Smooth muscle cell of bladder (primary cell): ENCODE results near the gene PSPN. TPM values are rescaled to one million over a fixed set of nuclear protein-coding genes. Genes with fewer than 3 reads are reported as not detected.

Source experiments
- total RNA-seq: library from RNA; depleted of rRNA; stranded (reverse); fragments of >200 nt; gene quantifications from 2 replicates; pipeline ENCODE4 v1.2.3, GENCODE V29; 2014

The PSPN gene, protein sequence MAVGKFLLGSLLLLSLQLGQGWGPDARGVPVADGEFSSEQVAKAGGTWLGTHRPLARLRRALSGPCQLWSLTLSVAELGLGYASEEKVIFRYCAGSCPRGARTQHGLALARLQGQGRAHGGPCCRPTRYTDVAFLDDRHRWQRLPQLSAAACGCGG
- 0.43 and 0.92 TPM in 2 replicates for total RNA-seq

DNA sequence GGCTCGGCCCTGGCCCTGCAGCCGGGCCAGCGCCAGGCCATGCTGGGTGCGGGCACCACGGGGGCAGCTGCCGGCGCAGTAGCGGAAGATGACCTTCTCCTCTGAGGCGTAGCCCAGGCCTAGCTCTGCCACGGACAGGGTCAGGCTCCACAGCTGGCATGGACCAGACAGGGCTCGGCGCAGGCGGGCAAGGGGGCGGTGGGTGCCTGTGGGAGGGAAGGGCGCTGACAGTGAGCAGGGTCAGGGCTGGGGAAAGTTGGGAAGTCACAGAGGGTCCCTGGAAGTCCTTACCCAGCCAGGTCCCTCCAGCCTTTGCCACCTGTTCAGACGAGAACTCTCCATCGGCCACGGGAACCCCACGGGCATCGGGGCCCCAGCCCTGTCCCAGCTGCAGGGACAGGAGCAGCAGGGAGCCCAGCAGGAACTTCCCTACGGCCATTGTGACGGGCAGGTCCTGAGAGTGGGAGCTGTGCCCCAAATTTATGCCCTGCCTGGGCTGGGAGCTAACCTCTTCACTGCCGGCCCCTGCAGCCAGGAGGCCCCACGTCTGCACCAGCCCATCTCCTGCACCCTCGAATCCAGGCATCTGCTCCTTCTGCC lies at the start of gene PSPN:
PSPN (minus strand) TSS at position 523 of the 600 bp plus-strand sequence; CDS start at position 439, 84 bp downstream.

DNA sequence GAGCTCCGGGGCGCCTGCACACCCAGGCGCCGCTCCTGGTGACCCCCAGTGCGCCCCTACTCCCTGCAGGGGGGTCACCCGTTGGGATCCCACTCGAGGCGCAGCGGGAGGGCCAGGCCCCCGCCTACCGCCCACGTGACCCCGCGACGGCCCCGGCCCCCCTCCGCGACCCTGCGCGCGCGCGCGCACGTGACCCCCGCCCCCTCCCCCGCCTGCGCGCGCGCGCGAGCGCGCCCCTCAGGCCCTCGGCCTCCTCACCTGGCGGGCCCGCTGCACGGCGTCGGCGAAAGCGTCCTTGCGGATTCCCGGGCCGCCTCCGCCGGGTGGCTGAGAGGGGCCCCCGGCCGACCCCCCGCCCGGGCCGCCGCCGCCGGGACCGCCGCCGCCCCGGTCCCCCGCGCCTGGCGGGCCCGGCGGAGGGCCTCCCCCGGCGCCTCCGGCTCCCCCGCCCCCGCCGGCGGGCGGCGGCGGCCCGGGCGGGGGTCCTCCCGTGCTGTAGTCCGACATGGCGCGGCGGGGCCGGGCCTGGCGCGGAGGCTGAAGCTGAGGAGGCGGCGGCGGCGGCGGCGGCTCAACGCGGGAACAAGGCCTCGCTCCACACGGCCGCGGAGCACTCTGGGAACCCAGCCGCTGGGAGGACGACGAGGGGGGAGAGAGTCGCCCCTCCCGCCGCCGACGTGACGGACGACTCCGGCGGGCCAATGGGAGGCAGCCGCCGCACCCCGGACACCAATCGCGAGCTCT lies 48.6 kb upstream of the PSPN start, which contains the start of gene KHSRP:
KHSRP (minus strand) TSS at position 617 of the 744 bp plus-strand sequence; CDS start at position 507, 110 bp downstream.

DNA sequence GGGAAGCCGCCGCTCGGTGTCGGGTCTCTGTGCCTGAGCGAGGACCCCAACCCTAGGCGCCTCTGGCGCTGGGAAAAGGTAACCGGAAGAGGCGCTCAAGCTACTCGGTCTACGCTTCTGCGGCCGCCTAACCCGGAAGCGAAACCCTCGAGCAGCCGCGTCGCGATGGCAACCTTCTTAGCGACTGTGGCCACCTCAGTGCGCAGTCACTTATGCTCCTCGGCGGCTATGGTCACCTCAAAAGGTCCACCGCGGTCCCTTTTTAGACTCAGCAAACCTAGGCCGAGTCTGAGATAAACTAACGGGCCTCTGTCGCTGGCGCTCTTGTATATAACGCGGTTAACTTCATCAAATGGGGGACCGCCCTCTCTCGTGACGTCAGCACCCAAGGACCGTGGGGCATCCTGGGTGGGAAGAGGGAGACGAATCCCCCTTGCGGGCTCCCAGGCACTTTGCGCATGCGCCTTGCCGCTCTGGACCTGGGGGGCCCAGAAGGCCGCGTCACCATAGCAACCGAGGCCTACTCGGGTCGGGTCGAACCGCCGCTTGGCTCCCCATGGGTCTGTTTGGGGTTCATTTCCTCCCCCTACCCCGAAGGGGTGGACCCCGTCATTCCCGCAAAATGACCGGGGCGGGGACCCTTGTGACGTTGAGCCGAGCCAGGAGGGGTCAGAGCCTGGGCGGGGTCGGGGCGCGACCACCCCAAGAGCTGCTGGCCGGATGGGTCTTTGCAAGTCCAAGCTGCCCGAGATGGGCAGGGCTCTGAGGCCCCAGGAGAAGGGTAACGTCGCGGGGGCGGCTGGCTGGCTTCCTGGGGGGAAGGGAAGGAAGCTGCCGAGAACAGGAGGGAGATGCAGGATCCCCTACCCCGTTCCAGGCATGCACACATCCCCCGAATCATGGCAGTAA lies 17.6 kb upstream of the PSPN start, which contains the start of gene GTF2F1:
GTF2F1 (minus strand) TSS at position 91 of the 909 bp plus-strand sequence. CDS start 169 bp downstream, outside the sequence.

DNA sequence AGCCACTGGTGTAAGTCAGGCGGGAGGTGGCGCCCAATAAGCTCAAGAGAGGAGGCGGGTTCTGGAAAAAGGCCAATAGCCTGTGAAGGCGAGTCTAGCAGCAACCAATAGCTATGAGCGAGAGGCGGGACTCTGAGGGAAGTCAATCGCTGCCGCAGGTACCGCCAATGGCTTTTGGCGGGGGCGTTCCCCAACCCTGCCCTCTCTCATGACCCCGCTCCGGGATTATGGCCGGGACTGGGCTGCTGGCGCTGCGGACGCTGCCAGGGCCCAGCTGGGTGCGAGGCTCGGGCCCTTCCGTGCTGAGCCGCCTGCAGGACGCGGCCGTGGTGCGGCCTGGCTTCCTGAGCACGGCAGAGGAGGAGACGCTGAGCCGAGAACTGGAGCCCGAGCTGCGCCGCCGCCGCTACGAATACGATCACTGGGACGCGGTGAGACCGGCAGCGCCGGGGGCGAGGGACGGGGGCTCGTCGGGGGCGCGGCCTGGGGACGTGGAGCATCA lies 3.1 kb downstream of the PSPN start, which contains the start of gene ALKBH7:
ALKBH7 (plus strand) TSS at position 201 of the 502 bp plus-strand sequence; CDS start at position 228, 27 bp downstream.

DNA sequence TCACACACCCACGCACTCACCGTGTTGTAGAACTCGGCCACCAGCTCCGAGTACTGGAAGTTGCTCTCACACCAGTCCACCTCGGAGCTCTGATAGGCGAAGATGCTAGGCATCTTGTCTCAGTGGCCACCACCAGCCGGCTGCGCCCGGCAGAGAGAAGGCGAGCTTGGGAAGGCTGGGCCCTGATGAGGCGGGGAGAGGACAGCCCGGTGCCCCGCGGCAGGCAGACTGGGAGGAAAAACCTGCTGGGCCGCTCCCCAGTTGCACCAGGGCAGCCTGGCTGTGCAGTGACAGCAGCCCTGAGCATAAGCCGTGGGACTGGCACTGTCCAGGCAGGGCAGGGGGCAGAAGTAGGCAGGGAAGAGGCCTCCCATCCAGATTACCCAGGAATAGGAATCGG lies 42.3 kb downstream of the PSPN start, which contains the start of gene ACER1:
ACER1 (minus strand) TSS at position 174 of the 400 bp plus-strand sequence; CDS start at position 113, 61 bp downstream.

Other genes starting within 250 kb of the PSPN start
- not detected in 2 replicates for gene ACSBG2, start 240.3 kb downstream of the PSPN start, total RNA-seq
- gene MLLT1, start 96.0 kb downstream of the PSPN start, total RNA-seq = 4.4 and 8.1 TPM in 2 replicates
- gene ACER1, start 42.3 kb downstream of the PSPN start, total RNA-seq = not detected in 2 replicates
- 47.2 and 49.1 TPM in 2 replicates for gene CLPP, start 14.4 kb downstream of the PSPN start, total RNA-seq
- gene ALKBH7, start 3.1 kb downstream of the PSPN start, total RNA-seq = 28.5 and 30.6 TPM in 2 replicates
- 68.9 and 78.9 TPM in 2 replicates for gene GTF2F1, start 17.2 kb upstream of the PSPN start, total RNA-seq
- 63.7 and 81.1 TPM in 2 replicates for gene KHSRP, start 48.9 kb upstream of the PSPN start, total RNA-seq
- not detected in 2 replicates for gene SLC25A41, start 57.8 kb upstream of the PSPN start, total RNA-seq
- 14.4 and 15.1 TPM in 2 replicates for gene SLC25A23, start 83.9 kb upstream of the PSPN start, total RNA-seq
- not detected in 2 replicates for gene CRB3, start 88.3 kb upstream of the PSPN start, total RNA-seq
- gene DENND1C, start 105.9 kb upstream of the PSPN start, total RNA-seq = not detected in 2 replicates
- gene TUBB4A, start 126.4 kb upstream of the PSPN start, total RNA-seq = not detected in 2 replicates
- 0.28 and 0.37 TPM in 2 replicates for gene TNFSF9, start 155.1 kb upstream of the PSPN start, total RNA-seq
- gene CD70, start 215.2 kb upstream of the PSPN start, total RNA-seq = not detected in 2 replicates